HG02623 (cell line): ENCODE results near the gene AUTS2.

Experiments used
- ATAC-seq: cut with Tn5 transposase; IDR thresholded peaks from one replicate; pipeline ENCODE4 v1.9.1; 2021; ENCODE audit warnings: moderate library complexity; ENCODE audit not compliant: unreplicated experiment

Gene AUTS2

GRCh38 chr7:69873512-69873911 lies 275.2 kb downstream of the AUTS2 start:
- no peak for ATAC-seq

- ATAC-seq: no peak
Measured at GRCh38 chr7:69878015-69878414, 279.7 kb downstream of the AUTS2 start.

- no peak for ATAC-seq
Measured at GRCh38 chr7:69878591-69878990, 280.3 kb downstream of the AUTS2 start.

GRCh38 chr7:69879989-69880388 lies 281.7 kb downstream of the AUTS2 start:
- no peak for ATAC-seq

GRCh38 chr7:69880840-69881239 lies 282.6 kb downstream of the AUTS2 start:
- no peak for ATAC-seq

- no peak for ATAC-seq
Measured at GRCh38 chr7:69882269-69882668, 284.0 kb downstream of the AUTS2 start.

- no peak for ATAC-seq
Measured at GRCh38 chr7:69883399-69883891, 285.2 kb downstream of the AUTS2 start.

- ATAC-seq: no peak
Measured at GRCh38 chr7:69885431-69885830, 287.2 kb downstream of the AUTS2 start.

GRCh38 chr7:69889338-69889975 lies 291.2 kb downstream of the AUTS2 start:
- no peak for ATAC-seq

- no peak for ATAC-seq
Measured at GRCh38 chr7:69889976-69890351, 291.7 kb downstream of the AUTS2 start.

- no peak for ATAC-seq
Measured at GRCh38 chr7:69892790-69893189, 294.5 kb downstream of the AUTS2 start.

GRCh38 chr7:69893906-69894305 lies 295.6 kb downstream of the AUTS2 start:
- ATAC-seq: no peak

- ATAC-seq: no peak
Measured at GRCh38 chr7:69895446-69895845, 297.2 kb downstream of the AUTS2 start.

- no peak for ATAC-seq
Measured at GRCh38 chr7:69896121-69896520, 297.8 kb downstream of the AUTS2 start.

GRCh38 chr7:69898189-69898588 lies 299.9 kb downstream of the AUTS2 start:
- peak; percentile 63 for ATAC-seq

- no peak for ATAC-seq
Measured at GRCh38 chr7:69903410-69903809, 305.1 kb downstream of the AUTS2 start.

GRCh38 chr7:69906283-69906995 lies 308.2 kb downstream of the AUTS2 start:
- peak; percentile 89 for ATAC-seq

GRCh38 chr7:69907720-69908119 lies 309.4 kb downstream of the AUTS2 start:
- ATAC-seq: no peak

- ATAC-seq: no peak
Measured at GRCh38 chr7:69908454-69908853, 310.2 kb downstream of the AUTS2 start.

- ATAC-seq: no peak
Measured at GRCh38 chr7:69910150-69910549, 311.9 kb downstream of the AUTS2 start.

GRCh38 chr7:69911337-69911736 lies 313.1 kb downstream of the AUTS2 start:
- no peak for ATAC-seq

- no peak for ATAC-seq
Measured at GRCh38 chr7:69912141-69912540, 313.9 kb downstream of the AUTS2 start.

GRCh38 chr7:69912846-69913245 lies 314.6 kb downstream of the AUTS2 start:
- ATAC-seq: no peak
